ENCODE measurements around the gene ACTR1A. TPM values are rescaled to one million over a fixed set of nuclear protein-coding genes. Genes with fewer than 3 reads are reported as not detected.
"Not testable (repeated sequence)": the region's sequence is repeated elsewhere in the genome, so short reads cannot be mapped to it uniquely, and the experiment has no call there.

The ACTR1A gene
- polyA plus RNA-seq, 1 donor from 2014 or later = 53.4 TPM

DNA sequence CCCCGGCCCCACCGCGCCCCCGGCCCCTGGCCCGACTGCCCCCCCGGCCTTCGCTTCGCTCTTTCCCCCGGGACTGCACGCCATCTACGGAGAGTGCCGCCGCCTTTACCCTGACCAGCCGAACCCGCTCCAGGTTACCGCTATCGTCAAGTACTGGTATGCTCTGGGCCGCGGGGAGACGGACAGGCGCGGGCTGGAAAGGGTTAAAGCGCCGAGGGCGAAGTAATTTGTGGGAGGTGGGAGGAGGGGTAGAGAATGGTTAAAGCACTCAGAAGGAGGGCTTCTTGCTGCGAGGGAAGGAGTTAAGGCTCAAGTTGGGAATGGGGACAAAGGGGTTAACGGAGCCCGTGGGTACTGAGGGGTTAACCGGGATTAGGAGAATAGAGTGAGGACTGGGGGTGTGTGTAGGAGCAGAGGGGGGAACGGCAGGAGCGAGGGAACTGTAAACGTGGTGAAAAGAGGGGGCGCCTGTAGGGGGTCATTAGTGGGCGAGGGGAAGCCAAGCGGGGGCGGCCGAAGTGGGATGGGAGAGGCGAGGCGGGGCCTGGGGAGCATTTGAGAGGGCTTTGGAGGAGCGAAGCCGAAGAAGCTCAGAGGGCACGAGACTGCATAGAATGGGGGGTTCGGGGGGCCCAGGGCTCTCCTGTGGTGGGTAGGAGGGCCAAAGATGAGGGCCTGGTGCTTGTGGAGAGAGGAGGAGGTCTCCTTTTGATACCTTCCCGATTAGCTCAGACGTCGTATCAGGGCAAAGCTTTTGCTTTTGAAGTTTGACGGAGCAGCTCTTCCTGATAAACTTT, 1.9 kb upstream of the ACTR1A start:
- Mint-ChIP-seq H3K4me3 (no peak overlapping the region), H3K9me3 (no peaks in the 10 kb centered on the region), H3K27ac (peak overlapping the region in 2 of 3 donors; percentile 63 to 71), H3K36me3 (peaks cover under 1% of the 10 kb centered on the region), H3K27me3 (no peaks in the 10 kb centered on the region), H3K4me1 (peaks cover 3 to 23% (median 13%) of the 10 kb centered on the region in 3 donors)

DNA sequence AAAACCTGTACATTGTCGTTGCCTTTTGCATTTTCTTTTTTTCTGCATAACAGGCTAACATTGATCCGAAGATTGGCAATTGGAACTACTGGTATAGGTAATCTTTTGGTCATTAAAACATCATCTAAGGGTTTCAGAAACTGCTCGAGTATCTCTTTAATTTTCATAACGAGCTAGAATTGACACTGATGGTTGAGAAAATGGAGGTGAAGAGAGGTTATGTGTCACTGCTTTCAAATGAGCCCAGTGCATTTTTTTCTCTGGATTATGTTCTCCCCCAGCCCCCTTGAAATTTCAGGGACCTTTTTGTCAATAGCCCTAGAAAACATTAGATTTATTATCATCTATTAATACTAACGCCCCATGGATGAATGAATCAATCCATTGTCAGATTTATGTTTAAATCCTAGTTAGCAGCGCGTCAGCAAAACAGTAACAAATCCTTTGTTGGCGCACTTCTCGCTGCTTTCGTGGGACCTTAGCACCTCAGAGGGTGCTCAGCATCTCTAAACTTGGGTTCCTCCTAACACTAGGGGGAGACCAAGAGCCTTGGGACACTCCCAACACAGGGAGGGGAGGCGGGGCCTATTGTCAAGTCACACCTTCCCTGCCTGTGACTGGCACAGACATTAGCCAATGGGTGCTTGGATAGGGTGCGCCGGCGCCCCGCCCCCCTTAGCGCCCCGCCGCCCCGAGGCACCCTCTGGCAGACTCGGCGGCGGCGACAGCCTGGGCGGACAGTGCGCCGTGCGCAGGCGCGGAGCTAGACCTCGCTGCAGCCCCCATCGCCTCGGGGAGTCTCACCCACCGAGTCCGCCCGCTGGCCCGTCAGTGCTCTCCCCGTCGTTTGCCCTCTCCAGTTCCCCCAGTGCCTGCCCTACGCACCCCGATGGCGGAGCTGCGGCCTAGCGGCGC, 1.0 kb upstream of the ACTR1A start, which contains the start of gene SUFU:
SUFU (plus strand) TSS at position 709 of the 915 bp plus-strand sequence; CDS start at position 890, 181 bp downstream.
- H3K36me3 Mint-ChIP-seq = peaks cover 2% of the 10 kb centered on the region
- H3K4me1 Mint-ChIP-seq = peaks cover 9 to 30% (median 13%) of the 10 kb centered on the region in 3 donors
- H3K4me3 Mint-ChIP-seq = no peak within 1 kb of the TSS
- H3K27me3 Mint-ChIP-seq = no peaks in the 10 kb centered on the region
- no peaks in the 10 kb centered on the region for H3K9me3 Mint-ChIP-seq
- H3K27ac Mint-ChIP-seq = peak within 1 kb of the TSS in 2 of 3 donors; percentile 63 to 71

DNA sequence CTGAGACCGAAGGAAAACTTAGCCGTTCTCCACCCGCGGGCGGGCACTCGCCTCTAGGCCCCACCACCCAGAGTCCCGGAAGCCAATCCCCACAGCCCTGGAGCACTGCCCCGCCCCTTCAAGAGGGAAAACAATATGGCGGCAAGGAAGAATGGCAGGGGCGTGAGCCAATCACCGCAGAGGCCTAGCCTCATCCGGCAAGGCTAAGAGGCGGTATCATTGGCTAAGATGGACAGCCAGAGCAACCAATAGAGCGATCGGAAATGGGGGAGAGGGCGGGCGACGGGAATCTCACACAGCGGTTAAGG, 529 bp downstream of the ACTR1A start:
- H3K36me3 Mint-ChIP-seq = peaks cover 2% of the 10 kb centered on the region
- peaks cover 6 to 27% (median 19%) of the 10 kb centered on the region in 3 donors for H3K4me1 Mint-ChIP-seq
- no peaks in the 10 kb centered on the region for H3K9me3 Mint-ChIP-seq
- H3K27ac Mint-ChIP-seq = no peak overlapping the region
- no peak overlapping the region for H3K4me3 Mint-ChIP-seq
- H3K27me3 Mint-ChIP-seq = no peaks in the 10 kb centered on the region

DNA sequence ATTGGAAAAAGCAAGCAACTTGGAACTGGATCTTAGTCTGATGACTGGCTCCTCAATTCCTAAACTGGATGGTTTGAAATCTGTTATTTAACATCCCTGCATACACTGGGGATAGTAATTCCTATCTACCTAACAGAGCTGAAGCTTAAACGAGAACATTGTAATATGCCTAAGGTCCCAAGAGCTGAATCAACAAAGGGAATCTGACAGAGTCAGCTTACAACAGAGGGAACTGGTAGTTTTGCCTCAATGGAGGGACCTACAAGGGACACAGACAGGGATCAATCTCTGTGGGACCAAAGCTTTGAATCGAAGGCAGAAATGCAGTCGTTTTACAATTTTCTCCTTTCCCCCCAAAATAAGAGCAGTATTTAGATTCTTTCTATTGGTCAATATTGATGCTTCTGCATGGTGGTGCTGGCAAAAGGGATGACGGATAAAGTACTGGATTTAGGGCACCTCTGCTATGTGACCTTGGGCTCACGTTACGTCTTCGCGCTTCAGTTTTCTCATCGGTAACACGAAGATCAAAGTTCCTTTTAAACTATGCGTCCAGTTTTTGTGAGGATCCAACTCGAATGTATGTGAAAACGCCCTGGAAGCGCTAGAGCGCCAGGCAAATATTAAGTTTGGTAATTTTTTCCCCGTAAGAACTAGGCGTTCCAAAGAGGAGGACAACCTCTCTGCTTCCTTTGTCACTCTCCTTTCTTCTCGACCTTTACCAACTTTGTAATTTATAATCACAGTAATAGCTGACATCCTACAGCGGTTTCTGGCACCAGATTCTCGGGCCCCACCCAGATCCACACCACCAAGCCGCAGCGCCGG, 1.1 kb downstream of the ACTR1A start:
- Mint-ChIP-seq H3K36me3 (peaks cover 2% of the 10 kb centered on the region), H3K4me3 (no peak overlapping the region), H3K27ac (no peak overlapping the region), H3K9me3 (no peaks in the 10 kb centered on the region), H3K27me3 (no peaks in the 10 kb centered on the region), H3K4me1 (peaks cover 6 to 24% (median 18%) of the 10 kb centered on the region in 3 donors)

DNA sequence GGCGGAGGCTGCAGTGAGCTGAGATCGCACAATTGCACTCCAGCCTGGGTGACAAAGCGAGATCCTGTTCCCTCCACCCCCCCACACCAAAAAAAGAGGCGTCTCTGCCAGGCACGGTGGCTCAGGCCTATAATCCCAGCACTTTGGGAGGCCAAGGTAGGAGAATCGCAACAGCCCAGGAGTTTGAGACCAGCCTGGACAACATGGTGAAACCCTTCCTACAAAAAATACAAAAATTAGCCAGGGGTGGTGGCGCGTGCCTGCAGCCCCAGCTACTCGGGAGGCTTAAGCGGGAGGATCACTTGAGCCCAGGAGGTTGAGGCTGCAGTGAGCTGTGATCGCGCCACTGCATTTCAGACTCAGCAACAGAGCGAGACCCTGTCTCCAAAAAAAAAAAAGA, 1.8 kb downstream of the ACTR1A start:
- H3K27ac Mint-ChIP-seq, H3K9me3 Mint-ChIP-seq, H3K27me3 Mint-ChIP-seq, H3K36me3 Mint-ChIP-seq: not testable (repeated sequence)
- Mint-ChIP-seq H3K4me3 (peak overlapping the region in 1 of 4 donors; percentile 8), H3K4me1 (peaks cover 6 to 20% (median 15%) of the 10 kb centered on the region in 3 donors)

DNA sequence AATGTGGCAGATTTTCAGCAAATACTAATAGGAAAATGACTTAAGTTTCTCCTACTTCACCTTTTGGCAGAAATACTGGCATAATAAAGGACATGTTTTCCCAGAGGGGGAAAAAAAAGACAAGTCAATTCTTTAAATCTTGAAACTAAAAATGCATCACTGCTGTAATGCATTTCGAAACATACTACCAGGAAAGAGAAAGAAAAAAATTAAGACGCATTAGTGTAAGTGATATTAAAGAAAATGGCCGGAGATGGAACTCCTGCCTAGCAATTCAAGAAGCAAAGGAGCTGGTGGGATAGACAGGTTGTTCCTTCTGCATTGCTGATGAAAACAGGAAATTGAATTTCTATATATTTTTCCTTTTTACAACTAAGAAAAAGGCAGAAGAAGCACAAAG, 3.2 kb downstream of the ACTR1A start:
- Mint-ChIP-seq H3K27me3 (no peaks in the 10 kb centered on the region), H3K27ac (no peak overlapping the region), H3K36me3 (peaks cover 2% of the 10 kb centered on the region), H3K4me1 (peaks cover 6 to 12% (median 9%) of the 10 kb centered on the region in 3 donors), H3K4me3 (peak overlapping the region in 1 of 4 donors; percentile 30), H3K9me3 (no peaks in the 10 kb centered on the region)

DNA sequence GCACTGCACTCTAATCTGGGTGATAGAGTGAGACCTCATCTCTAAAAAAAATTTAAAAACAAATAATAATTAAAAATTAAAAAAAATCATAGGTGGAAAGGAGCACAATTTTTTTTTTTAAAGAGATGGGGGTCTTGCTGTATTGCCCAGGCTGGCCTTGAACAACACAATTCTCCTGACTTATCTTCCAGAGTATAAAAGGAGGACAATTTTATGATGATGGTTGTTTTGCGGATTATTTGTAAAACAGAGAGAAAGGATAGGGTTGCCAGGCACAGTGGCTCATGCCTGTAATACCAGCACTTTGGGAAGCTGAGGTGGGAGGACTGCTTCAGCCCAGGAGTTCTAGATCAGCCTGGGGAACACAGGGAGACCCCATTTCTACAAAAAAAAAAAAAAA, 5.0 kb downstream of the ACTR1A start:
- Mint-ChIP-seq H3K36me3 (peaks cover 2% of the 10 kb centered on the region), H3K9me3 (no peaks in the 10 kb centered on the region), H3K4me3 (no peak overlapping the region), H3K27me3 (no peaks in the 10 kb centered on the region), H3K27ac (no peak overlapping the region), H3K4me1 (peaks cover 10 to 19% (median 11%) of the 10 kb centered on the region in 3 donors)

DNA sequence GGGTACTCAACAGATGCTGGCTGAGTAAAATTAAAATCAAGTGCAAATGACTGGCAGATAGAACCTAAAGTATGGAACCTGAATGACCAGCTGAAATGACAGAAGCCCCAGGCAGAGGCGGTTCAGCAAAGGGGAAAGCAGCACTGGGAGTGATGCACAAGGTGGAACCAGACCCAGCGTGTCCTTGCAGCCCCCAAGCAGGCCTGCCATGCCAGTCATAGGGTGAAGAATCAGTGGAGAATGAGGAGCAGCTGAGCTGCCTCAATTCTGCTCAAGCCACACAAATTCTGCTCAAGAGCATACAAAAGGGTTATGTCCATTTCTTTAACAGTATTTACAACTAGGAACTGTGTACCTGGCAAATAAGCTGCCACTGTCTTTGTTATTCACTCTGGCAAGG, 8.7 kb downstream of the ACTR1A start:
- H3K4me1 Mint-ChIP-seq = peaks cover 5 to 14% (median 13%) of the 10 kb centered on the region in 3 donors
- H3K9me3 Mint-ChIP-seq = no peaks in the 10 kb centered on the region
- peaks cover 2% of the 10 kb centered on the region for H3K36me3 Mint-ChIP-seq
- no peaks in the 10 kb centered on the region for H3K27me3 Mint-ChIP-seq
- no peak overlapping the region for H3K4me3 Mint-ChIP-seq
- H3K27ac Mint-ChIP-seq = no peak overlapping the region

DNA sequence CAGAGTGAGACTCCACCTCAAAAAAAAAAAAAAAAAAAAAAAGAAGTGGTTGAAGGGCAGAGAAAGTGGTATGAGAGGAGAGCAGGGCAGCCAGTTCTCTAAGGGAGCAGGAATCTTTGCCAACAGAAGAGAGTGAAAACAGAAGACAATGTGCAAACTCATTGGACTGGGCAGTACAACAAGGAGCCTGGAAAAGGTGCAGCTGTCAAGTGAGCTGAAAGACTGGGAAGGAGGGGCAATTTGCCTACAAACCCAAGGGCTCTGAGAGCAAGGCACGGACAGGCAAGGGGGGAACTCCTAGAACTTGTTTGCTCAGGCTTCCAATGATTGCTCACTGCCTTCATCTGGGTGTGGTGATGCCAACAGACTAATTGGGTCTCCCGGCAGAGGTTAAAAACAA, 9.5 kb downstream of the ACTR1A start:
- Mint-ChIP-seq H3K4me3 (peak overlapping the region in 1 of 4 donors; percentile 48), H3K27ac (peak overlapping the region in 1 of 3 donors; percentile 27), H3K27me3 (no peaks in the 10 kb centered on the region), H3K36me3 (peaks cover 2% of the 10 kb centered on the region), H3K4me1 (peaks cover 5 to 12% (median 10%) of the 10 kb centered on the region in 3 donors), H3K9me3 (no peaks in the 10 kb centered on the region)

DNA sequence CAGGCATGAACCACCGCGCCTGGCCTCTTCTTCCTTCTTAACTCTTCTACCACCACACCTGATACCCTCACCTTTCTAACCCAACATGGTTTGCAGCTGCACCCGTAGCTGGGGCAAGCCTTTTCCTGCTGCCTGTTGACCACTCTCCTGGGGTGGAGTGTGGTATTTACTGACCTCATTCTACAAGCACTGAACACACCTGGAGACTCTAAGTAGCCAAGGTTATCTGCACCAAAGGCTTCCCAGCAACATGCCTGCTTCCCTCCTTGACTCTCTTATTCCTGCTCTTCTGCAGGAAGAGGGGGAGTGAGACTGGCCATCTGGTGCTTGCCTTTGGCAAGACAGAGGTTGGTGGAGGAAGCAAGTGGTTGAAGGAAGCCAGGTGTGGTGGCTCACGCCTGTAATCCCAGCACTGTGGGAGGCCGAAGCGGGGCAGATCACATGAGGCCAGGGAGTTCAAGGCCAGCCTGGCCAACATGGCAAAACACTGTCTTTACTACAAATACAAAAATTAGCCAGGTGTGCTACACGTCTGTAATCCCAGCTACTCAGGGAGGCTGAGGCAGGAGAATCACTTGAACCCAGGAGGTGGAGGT, 10.1 kb downstream of the ACTR1A start:
- no peaks in the 10 kb centered on the region for H3K9me3 Mint-ChIP-seq
- peaks cover 5 to 12% (median 10%) of the 10 kb centered on the region in 3 donors for H3K4me1 Mint-ChIP-seq
- H3K27me3 Mint-ChIP-seq = no peaks in the 10 kb centered on the region
- peaks cover 2% of the 10 kb centered on the region for H3K36me3 Mint-ChIP-seq
- no peak overlapping the region for H3K4me3 Mint-ChIP-seq
- peak overlapping the region in 1 of 3 donors; percentile 67 for H3K27ac Mint-ChIP-seq

DNA sequence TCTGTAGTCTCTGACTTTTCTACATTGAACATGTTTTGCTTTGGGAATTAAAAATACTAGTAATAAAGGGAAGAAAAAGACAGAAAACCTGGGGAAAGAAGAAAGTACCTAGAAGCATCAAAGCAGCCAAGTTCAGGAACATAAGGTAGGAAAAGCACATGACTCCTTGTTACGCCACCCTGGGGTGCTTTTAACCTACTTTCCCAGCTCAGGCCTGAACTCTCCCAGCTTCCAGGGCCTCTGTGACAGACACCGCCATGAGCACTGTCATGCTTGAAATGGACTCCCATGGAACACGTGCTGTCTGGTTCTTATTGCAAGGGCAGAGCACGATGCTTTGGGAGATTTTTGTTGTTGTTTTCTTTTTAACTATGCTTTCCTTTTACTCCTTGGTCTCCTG, 11.4 kb downstream of the ACTR1A start:
- peaks cover 2% of the 10 kb centered on the region for H3K36me3 Mint-ChIP-seq
- H3K27ac Mint-ChIP-seq = no peak overlapping the region
- no peaks in the 10 kb centered on the region for H3K9me3 Mint-ChIP-seq
- H3K4me1 Mint-ChIP-seq = peaks cover 5 to 10% (median 6%) of the 10 kb centered on the region in 3 donors
- no peaks in the 10 kb centered on the region for H3K27me3 Mint-ChIP-seq
- no peak overlapping the region for H3K4me3 Mint-ChIP-seq

DNA sequence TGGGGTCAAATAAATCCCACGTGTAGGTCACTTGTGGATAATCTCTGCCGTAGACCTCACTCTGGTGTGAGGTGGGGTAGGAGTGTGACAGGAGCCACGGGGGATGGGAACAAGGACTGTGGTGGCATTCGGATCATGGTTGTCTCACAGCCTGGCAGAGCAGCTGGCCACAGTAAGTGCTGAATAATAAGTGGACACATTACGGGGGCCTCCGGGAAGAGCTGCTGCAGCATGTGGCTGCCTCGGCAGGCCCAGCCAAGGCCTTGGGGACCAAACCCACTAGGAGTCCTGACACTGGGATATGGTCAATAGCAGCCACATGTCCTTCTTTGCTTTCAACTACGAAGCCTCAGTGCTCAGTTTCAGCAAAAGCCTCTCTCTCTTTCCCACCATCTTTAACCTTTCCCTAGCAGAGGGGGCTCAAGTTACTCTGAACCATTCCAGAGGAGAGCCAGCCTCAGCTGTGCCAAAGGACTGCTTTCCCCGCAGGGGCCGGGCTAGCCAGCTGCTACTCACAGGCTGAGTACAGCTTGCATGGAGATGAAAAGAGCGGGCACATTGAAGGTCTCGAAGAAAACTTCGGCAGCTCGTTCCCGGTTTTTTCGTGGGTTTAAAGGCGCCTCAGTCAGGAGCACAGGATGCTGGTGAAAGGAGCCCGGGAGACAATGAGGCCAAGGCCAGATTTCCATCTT, 17.3 kb downstream of the ACTR1A start:
- H3K27me3 Mint-ChIP-seq = no peaks in the 10 kb centered on the region
- H3K36me3 Mint-ChIP-seq = peaks cover 2% of the 10 kb centered on the region
- H3K4me3 Mint-ChIP-seq = no peak overlapping the region
- H3K27ac Mint-ChIP-seq = no peak overlapping the region
- no peaks in the 10 kb centered on the region for H3K9me3 Mint-ChIP-seq
- no peaks in the 10 kb centered on the region for H3K4me1 Mint-ChIP-seq

DNA sequence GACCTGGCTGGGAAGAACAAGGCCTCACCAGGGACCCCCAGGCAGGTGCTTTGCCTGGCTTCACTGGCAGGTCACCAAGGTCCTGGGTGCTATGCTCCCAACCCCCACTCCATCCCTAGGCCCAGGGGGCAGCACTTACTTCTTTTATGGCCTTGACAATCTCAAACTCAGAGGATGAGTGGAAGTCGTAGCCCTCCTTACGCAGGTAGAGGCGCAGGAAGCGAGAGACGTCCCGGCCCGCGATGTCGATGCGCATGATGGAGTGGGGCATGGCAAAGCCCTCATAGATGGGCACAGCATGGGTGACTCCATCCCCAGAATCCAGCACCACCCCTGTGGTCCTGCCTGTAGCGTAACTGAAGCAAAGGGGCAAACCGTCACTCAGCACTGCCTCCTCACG, 18.5 kb downstream of the ACTR1A start:
- Mint-ChIP-seq H3K27me3 (no peaks in the 10 kb centered on the region), H3K4me3 (no peak overlapping the region), H3K36me3 (peaks cover 2% of the 10 kb centered on the region), H3K9me3 (no peaks in the 10 kb centered on the region), H3K4me1 (peaks cover 0 to 3% (median 2%) of the 10 kb centered on the region in 3 donors), H3K27ac (no peak overlapping the region)

DNA sequence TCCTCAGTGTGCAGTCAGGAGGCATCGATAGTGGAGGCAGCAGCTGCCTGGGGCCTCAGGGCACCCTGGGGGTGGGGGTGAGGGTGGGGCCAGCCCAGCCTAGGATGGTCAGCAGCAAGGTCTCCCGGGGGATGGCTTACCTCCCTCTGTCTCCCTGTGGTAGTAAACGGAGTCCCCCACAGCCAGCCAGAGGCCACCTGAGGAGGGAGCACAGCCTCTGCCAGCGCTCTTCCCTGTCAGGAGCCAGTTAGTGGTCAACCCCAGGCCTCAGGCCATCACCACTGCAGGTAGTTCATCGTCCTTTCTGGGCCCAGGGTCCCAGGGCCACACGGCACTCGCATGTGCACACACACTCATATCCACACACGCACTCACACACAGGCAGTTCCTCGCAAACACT, 22.1 kb downstream of the ACTR1A start:
- H3K4me3 Mint-ChIP-seq = no peak overlapping the region
- H3K9me3 Mint-ChIP-seq = no peaks in the 10 kb centered on the region
- H3K27ac Mint-ChIP-seq = no peak overlapping the region
- H3K4me1 Mint-ChIP-seq = peaks cover 0 to 6% (median 6%) of the 10 kb centered on the region in 3 donors
- peaks cover 2% of the 10 kb centered on the region for H3K36me3 Mint-ChIP-seq
- no peaks in the 10 kb centered on the region for H3K27me3 Mint-ChIP-seq
